CD4-positive, alpha-beta T cell treated with Interleukin-1 beta for 1 hour (primary cell): Measurements from ENCODE around the gene TFF3.

Experiments used
- DNase-seq, 2 donors: peaks; one replicate each; pipeline ENCODE4 v3.0.0-alpha.2; 2020 to 2022

The TFF3 gene

GRCh38 chr21:42264245-42265195 lies 50.7 kb downstream of the TFF3 start:
- DNase-seq = no peak

- no peak for DNase-seq
These were observed 51.5 kb downstream of the TFF3 start for GRCh38 chr21:42263591-42264131.

- DNase-seq = peak in 1 of 2 donors; percentile 44
These were observed 52.4 kb downstream of the TFF3 start for GRCh38 chr21:42262831-42263231.

- no peak for DNase-seq
These were observed 53.4 kb downstream of the TFF3 start for GRCh38 chr21:42261829-42262200.
